Measurements from ENCODE around the gene MEIS1. TPM values are rescaled to one million over a fixed set of nuclear protein-coding genes. Genes with fewer than 3 reads are reported as not detected.

MEIS1 gene
- total RNA-seq, 1 donor = 107 TPM

DNA sequence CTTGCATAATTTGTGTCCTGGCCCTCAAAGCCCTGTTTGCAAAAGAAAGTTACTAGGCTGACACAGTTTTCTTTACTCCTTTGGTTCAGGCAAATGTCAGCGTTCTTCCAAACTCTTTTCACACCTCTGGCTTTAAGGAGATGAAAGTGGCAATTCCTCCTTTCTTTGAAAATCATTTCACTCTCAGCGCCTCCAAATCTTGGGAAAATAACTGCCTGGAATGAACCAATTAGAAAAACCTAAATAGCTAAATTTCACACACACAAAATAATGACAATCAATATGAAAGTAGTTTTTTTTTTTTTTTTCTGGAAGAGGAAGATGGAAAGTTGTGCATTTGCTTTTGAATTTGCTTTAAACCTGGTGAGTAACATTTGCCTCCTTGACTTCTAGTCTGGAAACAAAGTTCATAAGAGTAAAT lies 1.7 kb downstream of the MEIS1 start:
- DNase-seq (ENCODE audit: low read depth) = no peak
- H3K4me3 ChIP-seq (ENCODE audit: low read depth, low read length) = peak overlapping the region; percentile 85
- no peak for TF ChIP-seq CTCF (IDR thresholded peaks at IDR 0.05; ENCODE audit: insufficient read depth, low read depth, low read length)

DNA sequence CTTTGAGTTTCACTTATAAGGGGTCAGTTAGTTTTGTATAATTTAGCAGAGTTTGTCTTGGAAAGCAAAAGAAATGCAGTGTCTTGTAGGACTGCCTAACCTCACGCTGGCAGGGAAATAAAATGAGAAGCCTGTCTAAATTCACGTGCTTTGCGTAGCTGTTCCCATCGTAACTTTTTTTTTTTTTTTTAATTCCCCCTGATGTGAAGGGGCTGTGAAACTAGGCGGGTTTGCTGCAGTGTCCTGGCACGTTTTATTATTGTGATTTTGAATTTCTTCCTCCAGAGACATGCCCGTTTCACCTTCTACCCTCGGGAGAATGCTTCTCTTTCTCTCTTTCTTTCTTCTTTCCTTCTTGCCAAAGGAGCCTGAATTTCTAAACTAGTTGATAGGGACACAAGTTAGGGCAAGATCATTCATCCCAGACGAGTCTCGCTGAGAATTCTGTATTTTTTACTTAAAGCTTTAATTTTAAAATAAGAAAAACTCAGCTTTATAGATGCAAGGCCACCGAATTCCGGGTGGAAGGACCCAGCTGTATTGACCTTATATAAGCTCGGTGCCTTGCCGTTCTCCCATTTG lies 2.3 kb downstream of the MEIS1 start:
- DNase-seq (ENCODE audit: low read depth) = peak; percentile 60
- TF ChIP-seq CTCF (IDR thresholded peaks at IDR 0.05; ENCODE audit: insufficient read depth, low read depth, low read length) = no peak
- peak overlapping the region; percentile 85 for H3K4me3 ChIP-seq (ENCODE audit: low read depth, low read length)

DNA sequence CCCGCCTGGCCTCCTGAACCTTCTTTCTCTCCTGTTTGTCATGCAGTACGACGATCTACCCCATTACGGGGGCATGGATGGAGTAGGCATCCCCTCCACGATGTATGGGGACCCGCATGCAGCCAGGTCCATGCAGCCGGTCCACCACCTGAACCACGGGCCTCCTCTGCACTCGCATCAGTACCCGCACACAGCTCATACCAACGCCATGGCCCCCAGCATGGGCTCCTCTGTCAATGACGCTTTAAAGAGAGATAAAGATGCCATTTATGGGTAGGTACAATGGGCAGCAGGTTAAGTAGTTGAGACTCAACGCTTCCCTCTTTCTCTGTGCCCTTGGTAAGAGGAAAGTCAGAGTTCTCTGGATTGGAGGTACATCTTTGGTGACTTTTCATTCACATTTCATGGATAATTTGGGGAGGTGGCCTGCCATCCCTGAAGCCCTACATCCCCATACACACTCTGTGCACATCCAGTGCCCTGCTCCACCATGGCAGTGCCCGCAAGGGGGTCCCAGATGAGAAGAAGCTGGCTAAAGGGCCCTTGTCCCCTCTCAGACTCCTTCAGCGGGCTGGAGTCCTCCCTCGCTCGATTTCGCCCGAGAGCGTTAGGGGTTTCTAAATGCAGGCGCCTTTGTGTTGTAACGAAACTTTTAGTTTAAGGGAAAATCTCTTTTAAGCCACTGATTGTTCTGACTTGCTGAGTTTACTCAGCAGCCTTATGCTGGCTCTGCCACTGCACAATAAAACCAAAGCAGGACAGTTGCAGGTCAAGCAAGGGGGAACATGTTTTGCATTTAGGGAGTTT lies 3.0 kb downstream of the MEIS1 start:
- peak overlapping the region; percentile 85 for H3K4me3 ChIP-seq (ENCODE audit: low read depth, low read length)
- peak; percentile 54 for DNase-seq (ENCODE audit: low read depth)

GRCh38 chr2:66438498-66438833 lies 3.5 kb downstream of the MEIS1 start:
- no peak for TF ChIP-seq CTCF (IDR thresholded peaks at IDR 0.05; ENCODE audit: insufficient read depth, low read depth, low read length)
- peak overlapping the region; percentile 85 for H3K4me3 ChIP-seq (ENCODE audit: low read depth, low read length)
- DNase-seq (ENCODE audit: low read depth) = no peak

More for the DNA sequence above, 3.0 kb downstream of the MEIS1 start:
- no peak for TF ChIP-seq CTCF (IDR thresholded peaks at IDR 0.05; ENCODE audit: insufficient read depth, low read depth, low read length)

DNA sequence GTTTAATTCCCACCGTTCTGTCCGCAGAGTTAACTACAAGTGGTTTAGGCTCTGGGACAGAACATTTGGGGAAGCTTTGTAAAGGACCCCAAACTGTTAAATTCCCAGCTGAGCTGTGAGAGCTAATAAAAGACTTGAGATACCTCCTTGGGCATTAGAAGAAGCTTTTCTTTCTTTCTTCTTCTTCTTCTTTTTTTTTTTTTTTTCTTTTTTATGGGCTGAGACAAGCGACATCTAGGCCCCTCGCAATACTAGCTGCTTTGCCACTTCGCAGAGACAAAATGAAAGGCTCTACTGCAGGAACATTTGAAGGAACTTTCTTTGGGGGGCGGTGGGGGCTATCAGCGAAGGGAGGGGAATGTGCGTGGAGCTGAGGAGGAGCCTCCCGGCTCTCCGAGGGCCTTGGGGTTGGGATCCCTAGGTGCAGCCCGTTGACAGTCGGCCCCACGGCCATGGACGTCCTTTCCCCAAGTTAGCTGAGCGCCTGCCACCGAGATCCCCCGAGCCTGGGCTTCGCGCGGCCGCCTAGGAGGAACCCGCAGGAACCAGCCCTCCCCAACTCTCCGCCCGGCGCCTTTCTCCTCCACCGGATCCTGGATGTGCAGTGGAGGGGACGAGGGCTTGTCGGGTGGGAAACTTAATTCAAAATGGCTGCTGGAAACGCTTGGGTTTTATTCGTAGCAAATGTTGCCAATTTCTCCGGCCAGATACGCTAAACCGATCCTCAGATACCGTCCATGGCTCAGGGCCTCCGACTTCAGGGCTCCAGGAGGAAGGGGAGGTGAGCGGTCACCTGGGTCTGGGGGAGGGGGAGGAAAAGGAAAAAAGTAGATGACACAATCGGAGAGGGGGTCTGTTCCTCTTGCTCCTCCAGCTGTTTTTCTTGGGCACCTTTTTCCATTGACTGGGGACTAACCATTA lies 4.2 kb downstream of the MEIS1 start:
- no peak for TF ChIP-seq CTCF (IDR thresholded peaks at IDR 0.05; ENCODE audit: insufficient read depth, low read depth, low read length)
- peak overlapping the region; percentile 85 for H3K4me3 ChIP-seq (ENCODE audit: low read depth, low read length)
- DNase-seq (ENCODE audit: low read depth) = peak; percentile 34

- TF ChIP-seq CTCF (IDR thresholded peaks at IDR 0.05; ENCODE audit: insufficient read depth, low read depth, low read length) = no peak
- peak overlapping the region; percentile 85 for H3K4me3 ChIP-seq (ENCODE audit: low read depth, low read length)
- DNase-seq (ENCODE audit: low read depth) = peak; percentile 58
Observed at GRCh38 chr2:66439812-66440542, 5.1 kb downstream of the MEIS1 start.

Data from fibroblast of villous mesenchyme (primary cell).